Activated naive CD8-positive, alpha-beta T cell (primary cell): ENCODE results near the gene PPIE.

Experiments used
- H3K27ac Mint-ChIP-seq: one replicate; pipeline ENCODE4 v1.8.0; 2021; ENCODE audit warnings: mixed read lengths
- H3K27me3 Mint-ChIP-seq: one replicate; pipeline ENCODE4 v1.8.0; 2021; ENCODE audit warnings: mixed read lengths
- H3K36me3 Mint-ChIP-seq: one replicate; pipeline ENCODE4 v1.8.0; 2021; ENCODE audit warnings: mixed read lengths
- H3K4me1 Mint-ChIP-seq: one replicate; pipeline ENCODE4 v1.8.0; 2021; ENCODE audit warnings: low read depth, mixed read lengths
- H3K4me3 Mint-ChIP-seq: one replicate; pipeline ENCODE4 v1.8.0; 2021; ENCODE audit warnings: mild to moderate bottlenecking, mixed read lengths
- H3K9me3 Mint-ChIP-seq: one replicate; pipeline ENCODE4 v1.8.0; 2021; ENCODE audit warnings: low read depth, mixed read lengths

Gene PPIE

DNA sequence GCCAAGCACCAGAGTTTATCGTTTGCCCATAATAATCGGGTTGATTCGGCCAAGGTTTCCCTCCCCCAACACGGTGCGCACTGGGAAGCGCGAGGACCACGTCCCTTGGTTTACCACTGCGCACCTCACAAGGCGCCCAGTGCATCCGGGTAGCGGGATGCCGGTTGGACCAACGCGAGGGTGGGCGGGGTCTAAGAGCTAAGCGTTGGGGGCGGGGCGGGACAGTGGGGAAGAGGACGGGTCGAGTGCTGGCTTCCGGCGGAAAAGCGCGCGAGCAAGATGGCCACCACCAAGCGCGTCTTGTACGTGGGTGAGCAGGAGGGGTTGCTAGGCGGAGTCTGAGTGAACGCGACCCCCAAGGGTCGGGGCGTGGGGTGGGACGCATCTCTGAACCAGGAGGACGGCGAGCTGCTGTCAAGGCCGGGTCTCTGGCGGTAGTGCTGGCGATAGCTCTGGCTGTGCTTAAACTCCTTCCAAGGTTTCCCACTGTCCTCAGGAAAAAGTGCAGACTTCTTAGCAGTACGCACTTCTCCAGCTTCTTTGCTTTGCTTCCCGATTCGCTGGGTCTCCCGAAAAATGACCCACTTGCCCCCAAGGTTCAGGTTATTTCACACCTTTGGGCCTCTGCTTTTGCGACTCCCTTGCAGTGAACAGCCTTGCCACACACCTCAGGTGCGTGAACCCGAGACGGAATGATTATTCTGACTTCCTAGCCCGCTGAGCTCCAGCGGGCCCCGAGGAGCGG is at the start of gene PPIE:
PPIE (plus strand) TSS at position 261 of the 745 bp plus-strand sequence; CDS start at position 280, 19 bp downstream.
- H3K4me1 Mint-ChIP-seq, result peaks cover 25% of the 10 kb centered on the region
- H3K9me3 Mint-ChIP-seq, result no peaks in the 10 kb centered on the region
- H3K4me3 Mint-ChIP-seq, result peak within 1 kb of the TSS; percentile 97
- peak within 1 kb of the TSS; percentile 93 for H3K27ac Mint-ChIP-seq
- H3K36me3 Mint-ChIP-seq, result peaks cover 15% of the 10 kb centered on the region
- peaks cover 10% of the 10 kb centered on the region for H3K27me3 Mint-ChIP-seq

DNA sequence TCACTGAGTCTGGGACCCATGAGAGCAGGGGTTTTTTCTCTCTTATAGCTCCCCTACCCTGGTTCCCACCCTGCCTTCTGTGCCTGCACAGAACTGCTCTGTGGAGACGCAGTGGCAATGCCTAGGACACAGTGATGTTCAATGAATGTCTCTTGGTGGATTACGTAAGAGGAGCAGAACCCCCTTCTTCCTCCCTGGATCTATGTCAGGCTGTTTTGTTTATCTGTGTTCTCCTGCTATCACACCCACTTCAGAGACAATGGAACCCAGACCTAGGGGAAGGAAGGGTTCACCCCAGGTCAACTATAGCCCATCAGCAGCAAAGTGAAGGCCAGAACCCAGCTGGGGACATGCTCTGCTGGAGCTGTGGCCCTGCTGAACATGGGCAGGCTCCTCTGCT is 49.5 kb upstream of the PPIE start:
- peaks cover 2% of the 10 kb centered on the region for H3K27me3 Mint-ChIP-seq
- peaks cover 44% of the 10 kb centered on the region for H3K4me1 Mint-ChIP-seq

DNA sequence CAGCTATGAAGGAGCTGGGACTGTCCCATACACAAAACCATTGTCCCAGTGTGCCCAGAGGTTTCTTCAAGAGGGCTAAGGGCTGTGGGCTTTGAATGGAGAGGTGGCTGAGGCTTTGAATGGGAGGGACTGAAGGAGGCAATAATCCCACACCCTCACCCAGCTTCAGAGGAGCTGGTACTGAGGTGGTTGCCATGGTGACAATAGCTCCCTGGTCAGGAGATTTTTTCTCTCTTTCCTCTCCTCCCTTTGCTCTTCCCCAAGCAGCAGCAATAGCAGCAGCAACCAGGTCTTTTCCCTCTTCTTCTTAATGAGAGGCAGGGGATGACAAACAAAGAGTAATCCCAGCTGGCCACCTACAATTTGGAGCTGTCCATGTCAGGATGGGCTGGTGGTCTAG is 49.0 kb upstream of the PPIE start:
- Mint-ChIP-seq H3K27me3 (peaks cover 2% of the 10 kb centered on the region), H3K36me3 (peaks cover 7% of the 10 kb centered on the region), H3K9me3 (no peaks in the 10 kb centered on the region), H3K27ac (no peak overlapping the region), H3K4me1 (peaks cover 47% of the 10 kb centered on the region), H3K4me3 (peak overlapping the region; percentile 85)

More for the DNA sequence above, 49.5 kb upstream of the PPIE start:
- Mint-ChIP-seq H3K4me3 (no peak overlapping the region), H3K36me3 (peaks cover 7% of the 10 kb centered on the region), H3K9me3 (no peaks in the 10 kb centered on the region), H3K27ac (no peak overlapping the region)

DNA sequence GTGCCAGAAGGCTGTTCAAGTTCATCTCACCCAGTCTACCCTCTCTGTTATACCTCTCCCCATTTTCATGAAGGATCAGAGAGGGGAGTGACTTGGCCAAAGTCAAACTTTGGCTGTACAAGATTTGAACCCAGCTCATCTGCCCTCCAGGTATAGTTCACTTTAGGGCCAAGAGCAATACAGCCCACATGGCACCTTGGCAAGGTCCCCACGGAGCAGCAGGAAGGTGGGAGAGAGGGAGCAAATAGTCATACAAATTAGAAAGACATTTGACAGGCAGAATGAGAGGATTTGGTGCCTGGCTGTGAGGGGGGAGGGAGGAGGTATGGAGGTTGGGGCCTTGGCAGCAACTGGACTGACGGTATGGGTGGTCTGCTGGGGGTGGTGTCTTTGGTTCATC is 48.5 kb upstream of the PPIE start:
- Mint-ChIP-seq H3K4me1 (peaks cover 49% of the 10 kb centered on the region), H3K4me3 (peak overlapping the region; percentile 85), H3K9me3 (no peaks in the 10 kb centered on the region), H3K27me3 (peaks cover 2% of the 10 kb centered on the region), H3K27ac (peak overlapping the region; percentile 28), H3K36me3 (peaks cover 3% of the 10 kb centered on the region)

DNA sequence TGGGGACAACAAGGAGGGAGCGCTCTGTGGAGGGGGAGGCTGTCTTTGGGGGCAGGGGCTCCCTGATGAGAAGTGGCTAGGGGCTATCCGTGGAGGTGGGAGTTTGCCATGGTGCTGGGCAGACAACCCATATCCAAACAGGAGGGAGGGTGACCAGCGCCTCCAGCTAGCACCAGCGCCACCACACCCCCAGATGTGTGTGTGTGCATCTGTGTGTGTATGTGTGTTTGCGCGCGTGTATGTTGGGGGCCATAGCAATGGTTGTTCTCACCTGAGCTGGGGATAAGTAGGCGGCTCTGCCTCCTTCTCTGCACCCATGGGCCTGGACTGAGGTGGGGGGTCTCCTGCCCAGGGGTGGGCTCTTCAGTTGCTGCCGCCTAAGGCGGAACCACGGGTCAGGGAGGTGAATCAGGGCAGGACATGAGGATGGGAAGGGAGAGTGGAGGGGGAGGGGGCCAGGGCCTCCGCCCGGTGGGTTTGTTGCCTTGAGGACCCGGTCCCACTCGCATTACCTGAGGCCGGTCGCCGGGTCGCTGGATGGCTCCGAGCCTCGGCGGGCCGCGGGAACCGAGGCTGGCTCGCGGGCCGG is 47.8 kb upstream of the PPIE start:
- H3K4me1 Mint-ChIP-seq, result peaks cover 50% of the 10 kb centered on the region
- H3K9me3 Mint-ChIP-seq, result no peaks in the 10 kb centered on the region
- H3K4me3 Mint-ChIP-seq, result peak overlapping the region; percentile 85
- peaks cover 2% of the 10 kb centered on the region for H3K27me3 Mint-ChIP-seq
- H3K27ac Mint-ChIP-seq, result no peak overlapping the region
- H3K36me3 Mint-ChIP-seq, result peaks cover 3% of the 10 kb centered on the region

DNA sequence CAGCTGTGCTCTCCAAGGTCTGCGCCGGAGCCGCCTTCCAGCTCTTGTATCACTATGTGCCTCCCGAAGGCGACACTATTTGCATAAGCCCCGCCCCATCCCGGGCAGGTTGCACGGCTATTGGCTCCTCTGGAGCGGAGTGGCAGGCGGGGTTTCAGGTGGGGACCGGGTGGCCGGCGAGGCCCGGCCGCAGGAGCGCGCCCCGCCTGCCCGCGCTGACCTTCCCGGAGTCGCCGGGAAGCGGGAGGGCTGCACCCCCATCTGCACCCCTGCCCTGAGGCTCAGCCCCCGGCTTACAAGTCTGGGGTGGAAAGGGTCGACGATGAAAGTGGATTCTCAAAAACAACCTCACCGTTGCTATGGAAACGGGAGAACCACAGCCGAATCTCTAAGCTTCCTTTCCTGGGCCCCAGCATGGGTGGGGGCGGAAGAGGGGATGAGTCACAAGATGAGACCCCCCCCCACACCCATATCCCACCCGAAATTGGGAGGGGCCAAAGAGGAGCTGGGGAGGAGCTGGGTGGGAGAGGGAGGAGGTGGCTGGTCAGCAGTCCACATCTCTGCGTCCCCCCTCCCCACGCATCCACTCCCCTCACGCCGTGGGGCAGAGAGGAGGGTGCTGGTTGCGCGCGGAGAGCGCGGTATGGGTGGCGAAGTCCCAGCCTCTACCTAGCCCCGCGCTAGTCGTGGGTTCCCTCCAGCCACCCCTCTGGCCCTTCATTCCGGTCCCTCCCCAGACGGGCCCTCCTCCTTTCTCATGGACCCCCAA is 47.1 kb upstream of the PPIE start, which contains the start of gene HPCAL4:
HPCAL4 (minus strand) TSS at position 51 of the 769 bp plus-strand sequence. CDS start 6,830 bp downstream, outside the sequence.
- peak within 1 kb of the TSS; percentile 28 for H3K27ac Mint-ChIP-seq
- H3K36me3 Mint-ChIP-seq, result no peaks in the 10 kb centered on the region
- no peaks in the 10 kb centered on the region for H3K27me3 Mint-ChIP-seq
- H3K9me3 Mint-ChIP-seq, result no peaks in the 10 kb centered on the region
- peaks cover 48% of the 10 kb centered on the region for H3K4me1 Mint-ChIP-seq
- peak within 1 kb of the TSS; percentile 85 for H3K4me3 Mint-ChIP-seq

DNA sequence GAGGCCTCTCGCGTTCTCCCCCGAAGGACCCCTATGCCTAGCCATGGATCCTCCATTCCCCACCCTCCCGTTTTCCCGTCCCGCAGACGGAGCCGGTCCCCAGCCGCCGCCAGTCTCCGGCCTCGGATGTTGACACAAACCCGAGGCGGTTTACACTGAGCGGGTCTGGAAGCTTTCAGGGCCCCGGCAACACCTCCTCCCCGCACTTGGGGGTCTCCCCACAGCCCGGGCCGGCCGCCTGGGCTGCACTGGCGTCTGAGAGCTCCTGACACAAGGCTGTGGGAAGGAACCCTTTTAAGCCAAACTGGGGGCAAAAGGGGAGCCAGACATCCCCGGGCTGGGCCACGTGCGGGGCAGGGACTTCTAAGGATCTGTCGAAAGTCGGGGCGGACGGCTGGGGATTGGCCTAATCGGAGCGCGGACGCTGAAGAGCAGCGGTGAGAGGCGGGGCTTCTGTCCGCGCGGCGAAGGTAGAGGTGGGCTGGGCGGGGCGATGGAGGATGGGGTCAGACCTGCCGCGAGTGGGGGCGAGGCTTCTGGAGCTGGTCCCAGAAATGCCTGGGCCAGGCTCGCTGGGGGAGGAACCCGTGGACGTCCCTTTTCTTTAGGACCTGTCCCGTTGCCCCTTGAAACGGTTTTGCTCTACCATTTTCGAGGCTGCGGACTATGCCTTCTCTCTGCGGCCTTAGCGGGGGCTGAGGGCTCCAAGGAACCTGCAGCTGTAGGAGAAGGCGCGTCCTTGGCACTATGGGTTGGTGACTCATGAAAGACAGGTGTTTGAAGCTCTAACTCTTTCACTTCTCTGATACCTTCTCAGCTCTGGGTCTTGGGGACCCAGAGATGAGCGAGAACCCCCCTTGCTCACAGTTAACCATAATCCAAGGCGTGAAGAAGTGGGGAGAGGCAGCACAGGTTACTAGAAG is 46.3 kb upstream of the PPIE start:
- H3K27ac Mint-ChIP-seq, result no peak overlapping the region
- peaks cover 48% of the 10 kb centered on the region for H3K4me1 Mint-ChIP-seq
- H3K9me3 Mint-ChIP-seq, result no peaks in the 10 kb centered on the region
- H3K27me3 Mint-ChIP-seq, result no peaks in the 10 kb centered on the region
- no peaks in the 10 kb centered on the region for H3K36me3 Mint-ChIP-seq
- peak overlapping the region; percentile 69 for H3K4me3 Mint-ChIP-seq

DNA sequence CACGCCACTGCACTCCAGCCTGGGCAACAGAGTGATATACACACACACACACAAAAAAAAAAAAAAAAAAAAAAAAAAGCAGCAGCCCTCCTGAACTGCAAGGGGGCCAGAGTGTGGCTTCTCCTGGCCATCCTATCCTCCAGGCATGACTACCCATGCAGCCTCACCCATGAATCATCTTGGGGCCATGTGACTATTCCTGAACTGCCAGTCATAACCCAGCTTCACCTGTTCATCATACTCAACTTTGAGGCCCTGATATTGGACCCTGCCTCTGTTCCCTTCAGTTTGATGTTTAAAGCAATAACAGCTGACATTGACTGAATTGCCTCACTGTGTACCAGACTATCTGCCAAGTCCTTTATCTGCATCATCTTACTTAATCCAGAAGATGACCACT is 44.7 kb upstream of the PPIE start:
- Mint-ChIP-seq H3K4me3 (no peak overlapping the region), H3K4me1 (peaks cover 40% of the 10 kb centered on the region)

DNA sequence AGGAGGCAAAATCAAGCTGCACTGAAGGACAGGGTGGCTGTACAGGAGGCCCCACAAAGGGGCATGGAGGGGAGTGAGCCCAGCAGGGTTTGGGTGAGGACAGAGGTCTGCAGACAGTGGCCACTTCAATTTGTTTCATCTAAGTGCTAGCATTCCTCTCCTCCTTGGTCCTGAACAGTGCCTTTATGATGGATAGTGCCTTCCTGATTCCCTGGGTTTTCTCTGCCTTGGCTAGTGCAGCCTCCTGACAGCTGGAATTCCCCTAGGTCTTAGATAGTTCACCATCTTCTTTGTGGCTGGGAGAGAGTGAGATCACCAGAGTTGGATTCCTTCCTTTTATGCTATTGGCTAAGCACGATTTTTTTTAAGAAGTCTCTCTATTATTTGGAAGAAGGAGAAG is 43.7 kb upstream of the PPIE start:
- Mint-ChIP-seq H3K9me3 (no peaks in the 10 kb centered on the region), H3K27ac (no peak overlapping the region), H3K4me1 (peaks cover 31% of the 10 kb centered on the region), H3K36me3 (no peaks in the 10 kb centered on the region), H3K4me3 (no peak overlapping the region), H3K27me3 (peaks cover 5% of the 10 kb centered on the region)

More for the DNA sequence above, 44.7 kb upstream of the PPIE start:
- Mint-ChIP-seq H3K27ac (no peak overlapping the region), H3K27me3 (peaks cover under 1% of the 10 kb centered on the region), H3K9me3 (no peaks in the 10 kb centered on the region), H3K36me3 (no peaks in the 10 kb centered on the region)

DNA sequence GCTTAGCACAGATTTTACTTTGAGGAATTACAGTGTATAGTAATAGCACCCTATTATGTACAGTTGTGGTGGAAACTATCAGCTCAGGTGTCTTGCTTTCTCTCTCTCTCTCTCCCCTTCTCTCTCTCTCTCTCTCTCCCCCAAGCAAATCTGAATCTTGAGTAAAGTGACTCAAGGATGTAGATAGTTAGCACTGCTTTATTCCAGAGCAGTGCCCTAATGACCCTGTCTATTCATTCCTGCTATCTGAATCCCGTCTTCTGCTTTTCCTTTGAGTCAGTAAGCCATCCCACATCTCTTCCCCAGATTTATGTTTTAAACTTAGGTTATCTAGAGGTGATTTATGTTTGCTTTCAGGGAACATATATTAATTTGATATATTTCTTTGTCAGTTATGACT is 42.2 kb upstream of the PPIE start:
- no peaks in the 10 kb centered on the region for H3K9me3 Mint-ChIP-seq
- H3K27ac Mint-ChIP-seq, result no peak overlapping the region
- H3K4me1 Mint-ChIP-seq, result peaks cover 21% of the 10 kb centered on the region
- H3K36me3 Mint-ChIP-seq, result no peaks in the 10 kb centered on the region
- H3K27me3 Mint-ChIP-seq, result peaks cover 5% of the 10 kb centered on the region
- H3K4me3 Mint-ChIP-seq, result no peak overlapping the region

DNA sequence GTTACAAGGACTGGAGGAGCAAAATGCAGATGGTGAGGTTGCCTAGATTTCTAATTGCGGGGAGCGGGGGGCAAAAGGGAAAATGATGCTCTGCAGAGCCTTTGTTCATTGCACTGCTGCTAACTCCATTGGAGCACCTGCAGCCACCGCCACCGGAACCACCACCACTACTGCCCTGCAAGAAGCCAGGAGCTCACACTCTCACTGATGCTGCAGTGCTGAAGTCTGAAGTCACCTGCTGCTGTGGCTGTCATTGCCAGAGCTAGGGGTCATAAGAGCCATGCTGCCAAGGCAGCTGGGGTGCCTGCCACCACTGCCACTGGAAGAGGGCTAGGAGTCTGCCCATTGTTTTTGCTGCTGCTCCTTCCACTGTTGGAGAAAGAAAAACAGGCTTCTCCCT is 40.1 kb upstream of the PPIE start:
- Mint-ChIP-seq H3K4me1 (peaks cover 15% of the 10 kb centered on the region), H3K9me3 (no peaks in the 10 kb centered on the region), H3K27me3 (peaks cover 5% of the 10 kb centered on the region), H3K27ac (no peak overlapping the region), H3K4me3 (no peak overlapping the region), H3K36me3 (no peaks in the 10 kb centered on the region)

DNA sequence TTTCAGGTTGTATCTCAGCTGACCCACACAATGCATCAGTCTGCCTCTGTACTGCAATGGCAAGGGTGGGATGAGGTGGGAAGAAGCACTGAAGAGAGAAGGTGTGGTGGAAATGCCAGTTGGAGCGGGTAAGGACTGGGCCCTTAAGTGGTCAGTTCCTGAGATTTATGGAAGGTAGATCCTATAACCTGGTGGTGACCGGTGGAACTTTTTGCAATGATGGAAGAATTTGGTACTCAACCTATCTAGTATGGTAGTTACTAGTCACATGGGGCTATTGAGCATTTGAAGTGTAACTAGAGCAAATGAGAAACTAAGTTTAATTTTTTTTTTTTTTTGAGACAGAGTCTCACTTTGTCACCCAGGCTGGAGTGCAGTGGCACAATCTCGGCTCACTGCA is 39.3 kb upstream of the PPIE start:
- H3K36me3 Mint-ChIP-seq, result no peaks in the 10 kb centered on the region
- H3K4me3 Mint-ChIP-seq, result no peak overlapping the region
- no peaks in the 10 kb centered on the region for H3K9me3 Mint-ChIP-seq
- H3K27ac Mint-ChIP-seq, result no peak overlapping the region
- H3K27me3 Mint-ChIP-seq, result peaks cover 5% of the 10 kb centered on the region
- peaks cover 10% of the 10 kb centered on the region for H3K4me1 Mint-ChIP-seq

DNA sequence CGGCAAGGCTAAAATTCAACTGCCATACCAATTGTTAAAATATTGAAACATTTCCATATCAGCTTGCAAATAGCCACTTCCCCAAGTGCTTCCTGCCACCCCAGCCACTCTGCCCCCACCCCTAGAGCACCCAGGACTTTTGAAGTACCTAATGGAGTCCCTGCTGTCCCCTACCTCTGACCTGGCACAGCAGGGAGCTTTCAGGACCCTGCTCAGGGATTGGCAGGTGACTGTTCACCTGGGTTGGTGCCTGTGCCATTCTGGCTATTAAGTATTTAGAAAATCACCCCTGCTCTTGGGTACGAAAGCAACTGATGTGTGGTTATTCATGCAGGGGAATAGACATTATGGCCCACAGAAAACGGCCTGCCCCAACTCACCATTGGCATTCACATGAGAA is 38.3 kb upstream of the PPIE start:
- no peak overlapping the region for H3K4me3 Mint-ChIP-seq
- peaks cover 5% of the 10 kb centered on the region for H3K27me3 Mint-ChIP-seq
- H3K36me3 Mint-ChIP-seq, result no peaks in the 10 kb centered on the region
- no peak overlapping the region for H3K27ac Mint-ChIP-seq
- H3K9me3 Mint-ChIP-seq, result no peaks in the 10 kb centered on the region
- peaks cover 1% of the 10 kb centered on the region for H3K4me1 Mint-ChIP-seq

DNA sequence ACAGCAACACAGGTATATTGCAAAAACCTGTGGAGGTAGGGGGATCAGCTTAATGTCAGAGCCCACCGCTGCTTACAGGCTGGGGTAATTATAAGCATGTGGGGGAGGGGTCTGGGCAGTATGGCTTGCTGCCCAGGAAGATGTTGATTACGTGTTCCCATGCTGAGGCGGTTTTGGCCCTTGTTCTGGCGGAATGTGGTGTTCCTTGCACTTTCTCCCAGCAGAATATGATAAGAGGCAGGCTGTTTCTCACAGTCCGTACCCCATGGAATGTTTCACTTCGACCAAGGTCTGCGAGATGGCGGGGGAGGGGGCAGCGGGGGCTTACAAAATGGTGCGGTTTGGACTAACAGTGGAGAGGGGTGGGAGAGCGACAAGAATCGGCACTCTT is 37.6 kb upstream of the PPIE start:
- no peak overlapping the region for H3K27ac Mint-ChIP-seq
- peaks cover 1% of the 10 kb centered on the region for H3K4me1 Mint-ChIP-seq
- H3K27me3 Mint-ChIP-seq, result peaks cover 5% of the 10 kb centered on the region
- H3K9me3 Mint-ChIP-seq, result no peaks in the 10 kb centered on the region
- H3K4me3 Mint-ChIP-seq, result no peak overlapping the region
- H3K36me3 Mint-ChIP-seq, result no peaks in the 10 kb centered on the region
